ENCODE measurements around the gene RASSF7.

RASSF7 gene

GRCh38 chr11:581752-582151 is 21.0 kb downstream of the RASSF7 start:
- Histone ChIP-seq H3K4me1 (peaks cover 6% of the 10 kb centered on the region), H3K27me3 (ENCODE audit: low read depth) (no peaks in the 10 kb centered on the region), H3K36me3 (replicated peaks) (peaks cover 51% of the 10 kb centered on the region), H3K4me3 (no peak overlapping the region), H3K9me3 (no peaks in the 10 kb centered on the region)
- in situ Hi-C loops (cut with MboI; ENCODE audit: low sequenced_read_pairs), result no loop called here
- DNase-seq (ENCODE audit: low spot score in 2 of 2), result no peak

- no peaks in the 10 kb centered on the region for H3K4me1 ChIP-seq
- H3K27me3 ChIP-seq (ENCODE audit: low read depth), result no peaks in the 10 kb centered on the region
- peaks cover 68% of the 10 kb centered on the region for H3K36me3 ChIP-seq (replicated peaks)
- H3K9me3 ChIP-seq, result no peaks in the 10 kb centered on the region
- in situ Hi-C loops (cut with MboI; ENCODE audit: low sequenced_read_pairs), result no loop called here
- H3K4me3 ChIP-seq, result no peak overlapping the region
- DNase-seq (ENCODE audit: low spot score in 2 of 2), result no peak
Measured at GRCh38 chr11:584287-584686, 23.5 kb downstream of the RASSF7 start.

GRCh38 chr11:586376-587316 is 25.9 kb downstream of the RASSF7 start:
- Histone ChIP-seq H3K9me3 (no peaks in the 10 kb centered on the region), H3K27me3 (ENCODE audit: low read depth) (no peaks in the 10 kb centered on the region), H3K36me3 (replicated peaks) (peaks cover 75% of the 10 kb centered on the region), H3K4me3 (no peak overlapping the region), H3K4me1 (no peaks in the 10 kb centered on the region)
- in situ Hi-C loops (cut with MboI; ENCODE audit: low sequenced_read_pairs), result no loop called here
- no peak for DNase-seq (ENCODE audit: low spot score in 2 of 2)

GRCh38 chr11:587546-587945 is 26.8 kb downstream of the RASSF7 start:
- peaks cover 72% of the 10 kb centered on the region for H3K36me3 ChIP-seq (replicated peaks)
- DNase-seq (ENCODE audit: low spot score in 2 of 2), result no peak

GRCh38 chr11:587978-588380 is 27.2 kb downstream of the RASSF7 start:
- in situ Hi-C loops (cut with MboI; ENCODE audit: low sequenced_read_pairs), result no loop called here
- Histone ChIP-seq H3K36me3 (replicated peaks) (peaks cover 72% of the 10 kb centered on the region), H3K9me3 (no peaks in the 10 kb centered on the region), H3K27me3 (ENCODE audit: low read depth) (no peaks in the 10 kb centered on the region), H3K4me3 (no peak overlapping the region), H3K4me1 (no peaks in the 10 kb centered on the region)
- DNase-seq (ENCODE audit: low spot score in 2 of 2), result no peak

More at GRCh38 chr11:587546-587945, 26.8 kb downstream of the RASSF7 start:
- in situ Hi-C loops (cut with MboI; ENCODE audit: low sequenced_read_pairs), result no loop called here
- no peaks in the 10 kb centered on the region for H3K9me3 ChIP-seq
- H3K4me3 ChIP-seq, result no peak overlapping the region
- no peaks in the 10 kb centered on the region for H3K27me3 ChIP-seq (ENCODE audit: low read depth)
- H3K4me1 ChIP-seq, result no peaks in the 10 kb centered on the region

- H3K4me3 ChIP-seq, result no peak overlapping the region
- peaks cover 82% of the 10 kb centered on the region for H3K36me3 ChIP-seq (replicated peaks)
- no peaks in the 10 kb centered on the region for H3K27me3 ChIP-seq (ENCODE audit: low read depth)
- H3K4me1 ChIP-seq, result no peaks in the 10 kb centered on the region
- DNase-seq (ENCODE audit: low spot score in 2 of 2), result no peak
- in situ Hi-C loops (cut with MboI; ENCODE audit: low sequenced_read_pairs), result no loop called here
- no peaks in the 10 kb centered on the region for H3K9me3 ChIP-seq
Measured at GRCh38 chr11:589798-590197, 29.0 kb downstream of the RASSF7 start.

GRCh38 chr11:590997-591396 is 30.2 kb downstream of the RASSF7 start:
- in situ Hi-C loops (cut with MboI; ENCODE audit: low sequenced_read_pairs), result no loop called here
- peaks cover 91% of the 10 kb centered on the region for H3K36me3 ChIP-seq (replicated peaks)

GRCh38 chr11:592501-592900 is 31.7 kb downstream of the RASSF7 start:
- Histone ChIP-seq H3K4me1 (no peaks in the 10 kb centered on the region), H3K27me3 (ENCODE audit: low read depth) (no peaks in the 10 kb centered on the region), H3K9me3 (no peaks in the 10 kb centered on the region), H3K4me3 (no peak overlapping the region), H3K36me3 (replicated peaks) (peaks cover 88% of the 10 kb centered on the region)
- DNase-seq (ENCODE audit: low spot score in 2 of 2), result no peak
- in situ Hi-C loops (cut with MboI; ENCODE audit: low sequenced_read_pairs), result no loop called here

More at GRCh38 chr11:590997-591396, 30.2 kb downstream of the RASSF7 start:
- Histone ChIP-seq H3K27me3 (ENCODE audit: low read depth) (no peaks in the 10 kb centered on the region), H3K4me1 (no peaks in the 10 kb centered on the region), H3K4me3 (no peak overlapping the region), H3K9me3 (no peaks in the 10 kb centered on the region)
- no peak for DNase-seq (ENCODE audit: low spot score in 2 of 2)

- Histone ChIP-seq H3K4me1 (no peaks in the 10 kb centered on the region), H3K27me3 (ENCODE audit: low read depth) (no peaks in the 10 kb centered on the region), H3K9me3 (no peaks in the 10 kb centered on the region), H3K4me3 (no peak overlapping the region), H3K36me3 (replicated peaks) (peaks cover 88% of the 10 kb centered on the region)
- no peak for DNase-seq (ENCODE audit: low spot score in 2 of 2)
- in situ Hi-C loops (cut with MboI; ENCODE audit: low sequenced_read_pairs), result no loop called here
Measured at GRCh38 chr11:592918-593317, 32.1 kb downstream of the RASSF7 start.

GRCh38 chr11:593347-593746 is 32.6 kb downstream of the RASSF7 start:
- DNase-seq (ENCODE audit: low spot score in 2 of 2), result no peak
- Histone ChIP-seq H3K4me1 (no peaks in the 10 kb centered on the region), H3K4me3 (no peak overlapping the region), H3K9me3 (no peaks in the 10 kb centered on the region), H3K36me3 (replicated peaks) (peaks cover 88% of the 10 kb centered on the region), H3K27me3 (ENCODE audit: low read depth) (no peaks in the 10 kb centered on the region)
- in situ Hi-C loops (cut with MboI; ENCODE audit: low sequenced_read_pairs), result no loop called here

- Histone ChIP-seq H3K27me3 (ENCODE audit: low read depth) (no peaks in the 10 kb centered on the region), H3K4me3 (no peak overlapping the region), H3K36me3 (replicated peaks) (peaks cover 84% of the 10 kb centered on the region), H3K4me1 (no peaks in the 10 kb centered on the region), H3K9me3 (no peaks in the 10 kb centered on the region)
- DNase-seq (ENCODE audit: low spot score in 2 of 2), result no peak
- in situ Hi-C loops (cut with MboI; ENCODE audit: low sequenced_read_pairs), result no loop called here
Measured at GRCh38 chr11:595400-595799, 34.6 kb downstream of the RASSF7 start.

GRCh38 chr11:596374-596773 is 35.6 kb downstream of the RASSF7 start:
- Histone ChIP-seq H3K9me3 (no peaks in the 10 kb centered on the region), H3K36me3 (replicated peaks) (peaks cover 81% of the 10 kb centered on the region), H3K4me1 (no peaks in the 10 kb centered on the region), H3K27me3 (ENCODE audit: low read depth) (no peaks in the 10 kb centered on the region), H3K4me3 (no peak overlapping the region)
- no peak for DNase-seq (ENCODE audit: low spot score in 2 of 2)
- in situ Hi-C loops (cut with MboI; ENCODE audit: low sequenced_read_pairs), result no loop called here

- in situ Hi-C loops (cut with MboI; ENCODE audit: low sequenced_read_pairs), result no loop called here
- Histone ChIP-seq H3K4me3 (no peak overlapping the region), H3K27me3 (ENCODE audit: low read depth) (no peaks in the 10 kb centered on the region), H3K4me1 (no peaks in the 10 kb centered on the region), H3K9me3 (no peaks in the 10 kb centered on the region), H3K36me3 (replicated peaks) (peaks cover 84% of the 10 kb centered on the region)
- DNase-seq (ENCODE audit: low spot score in 2 of 2), result no peak
Measured at GRCh38 chr11:597166-597725, 36.5 kb downstream of the RASSF7 start.

- Histone ChIP-seq H3K9me3 (no peaks in the 10 kb centered on the region), H3K4me3 (no peak overlapping the region), H3K27me3 (ENCODE audit: low read depth) (no peaks in the 10 kb centered on the region), H3K36me3 (replicated peaks) (peaks cover 82% of the 10 kb centered on the region), H3K4me1 (no peaks in the 10 kb centered on the region)
- no peak for DNase-seq (ENCODE audit: low spot score in 2 of 2)
- in situ Hi-C loops (cut with MboI; ENCODE audit: low sequenced_read_pairs), result no loop called here
Measured at GRCh38 chr11:598005-598680, 37.4 kb downstream of the RASSF7 start.

Data from HAP-1 (cell line).